HepG2 (cell line): Measurements from ENCODE around the gene BLOC1S4. TPM values are rescaled to one million over a fixed set of nuclear protein-coding genes. Genes with fewer than 3 reads are reported as not detected.

Experiments used
- KDM2A ChIP-seq: sonication (generic); formaldehyde crosslinking; IDR thresholded peaks from 2 replicates; pipeline ENCODE4 v1.4.0; 2020; ENCODE audit warnings: low read depth, missing genetic modification reagents, borderline replicate concordance
- POLR2A ChIP-seq, 2 experiments: IDR thresholded peaks; 2 replicates each; pipeline ENCODE4 v1.6.1; 2011; ENCODE audit warnings: low read depth in 2 of 2, low read length in 2 of 2, mild to moderate bottlenecking in 1 of 2, moderate library complexity in 1 of 2; ENCODE audit not compliant: insufficient read depth in 1 of 2
- PRPF4 ChIP-seq: fragments of 200-400 bp; formaldehyde crosslinking; IDR thresholded peaks from 2 replicates; pipeline ENCODE4 v1.6.1; 2016; ENCODE audit warnings: low read length, low read depth; ENCODE audit not compliant: poor library complexity, severe bottlenecking
- SALL1 ChIP-seq: sonication (generic); formaldehyde crosslinking; IDR thresholded peaks from 2 replicates; pipeline ENCODE4 v1.8.0; 2022; ENCODE audit warnings: mild to moderate bottlenecking, missing genetic modification reagents
- SAP130 ChIP-seq: IDR thresholded peaks from 2 replicates; pipeline ENCODE4 v1.6.1; 2016; ENCODE audit warnings: low read depth
- SIN3A ChIP-seq: IDR thresholded peaks from 2 replicates; pipeline ENCODE4 v1.6.1; 2011; ENCODE audit warnings: low read depth, mild to moderate bottlenecking, control low read depth, low read length, borderline replicate concordance
- TCF7 ChIP-seq: sonication (generic); IDR thresholded peaks from 2 replicates; pipeline ENCODE4 v1.6.1; 2016; ENCODE audit warnings: antibody characterized with exemption, low read depth
- ZNF441 ChIP-seq: sonication (generic); formaldehyde crosslinking; IDR thresholded peaks from 2 replicates; pipeline ENCODE4 v1.7.0; 2021; ENCODE audit warnings: missing genetic modification reagents, borderline replicate concordance
- ZNF557 ChIP-seq: sonication (generic); formaldehyde crosslinking; IDR thresholded peaks from 2 replicates; pipeline ENCODE4 v1.4.0; 2020; ENCODE audit warnings: missing genetic modification reagents
- polyA plus RNA-seq, 8 experiments: library from polyadenylated mRNA; depleted of rRNA in 3 of 8; stranded (reverse) in 7 of 8; unstranded in 1 of 8; fragments of >200 nt; fragmentation: Illumina TruSeq in 4 of 8; extraction: Trizol in 4 of 8; gene quantifications; 2 replicates each; pipeline versions ENCODE4 v1.2.1 to v1.2.3, GENCODE V29; 2011 to 2016; ENCODE audit warnings: low read depth in 4 of 8, missing spikeins in 1 of 8, mixed read lengths in 1 of 8; ENCODE audit not compliant: insufficient read depth in 1 of 8
- total RNA-seq, 5 experiments: library from RNA; depleted of rRNA; stranded (reverse); fragments of >200 nt; fragmentation: Illumina TruSeq; extraction: Trizol; gene quantifications; 2 replicates each; pipeline ENCODE4 v1.2.3, GENCODE V29; 2016; ENCODE audit warnings: low read depth in 1 of 5
- TF ChIP-seq, protein P1 (sequence below): sonication (generic); formaldehyde crosslinking; IDR thresholded peaks from 2 replicates; pipeline ENCODE4 v1.5.1; 2020; ENCODE audit warnings: mild to moderate bottlenecking, missing genetic modification reagents, moderate library complexity
- TF ChIP-seq, protein P2 (sequence below): sonication (generic); formaldehyde crosslinking; IDR thresholded peaks from 2 replicates; pipeline ENCODE4 v1.5.0; 2020; ENCODE audit warnings: mild to moderate bottlenecking, missing genetic modification reagents

Gene BLOC1S4
- total and polyA plus RNA-seq, 2 of the 13 experiments (the other 11 are each of a cell fraction or from before 2014, with no cell fraction given): 15.5 to 20.9 TPM

DNA sequence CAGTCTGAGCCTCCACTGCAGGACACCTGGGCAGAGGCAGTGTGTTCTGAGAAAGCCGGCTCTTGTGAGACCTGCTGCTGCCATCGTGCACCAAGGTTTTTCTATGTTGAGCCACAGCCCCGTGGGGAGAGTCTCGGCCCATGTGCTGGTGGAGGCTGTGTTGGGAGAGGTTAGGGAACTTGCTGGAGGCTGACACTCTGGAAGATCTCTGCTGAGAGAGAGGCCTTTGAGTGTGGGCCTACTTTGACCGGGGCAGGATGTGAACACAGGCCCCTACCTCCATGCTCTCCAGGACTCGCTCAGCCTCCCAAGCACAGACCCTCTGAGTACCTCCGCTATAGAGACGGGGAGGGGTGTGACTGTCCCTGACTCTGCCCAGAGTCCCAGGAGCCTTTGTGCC lies 23.6 kb upstream of the BLOC1S4 start (continued):
- 0 out of 2 replicates have a peak, but pooled peaks have one; percentile 22 for TF ChIP-seq SIN3A
- TF ChIP-seq POLR2A (IDR thresholded peaks at IDR 0.05; ENCODE audit: insufficient read depth in 1 of 2, low read depth in 2 of 2, low read length in 2 of 2): peak in 1 of 2 experiments; percentile 30; a peak in 1 of 4 replicates
- peak; percentile 18; the same call in 1 of the 2 replicates for TF ChIP-seq SAP130 (CRISPR knock-in tag)
- TF ChIP-seq KDM2A (CRISPR knock-in tag): peak; percentile 28; the same call in 1 of the 2 replicates
- TF ChIP-seq, protein P1, sequence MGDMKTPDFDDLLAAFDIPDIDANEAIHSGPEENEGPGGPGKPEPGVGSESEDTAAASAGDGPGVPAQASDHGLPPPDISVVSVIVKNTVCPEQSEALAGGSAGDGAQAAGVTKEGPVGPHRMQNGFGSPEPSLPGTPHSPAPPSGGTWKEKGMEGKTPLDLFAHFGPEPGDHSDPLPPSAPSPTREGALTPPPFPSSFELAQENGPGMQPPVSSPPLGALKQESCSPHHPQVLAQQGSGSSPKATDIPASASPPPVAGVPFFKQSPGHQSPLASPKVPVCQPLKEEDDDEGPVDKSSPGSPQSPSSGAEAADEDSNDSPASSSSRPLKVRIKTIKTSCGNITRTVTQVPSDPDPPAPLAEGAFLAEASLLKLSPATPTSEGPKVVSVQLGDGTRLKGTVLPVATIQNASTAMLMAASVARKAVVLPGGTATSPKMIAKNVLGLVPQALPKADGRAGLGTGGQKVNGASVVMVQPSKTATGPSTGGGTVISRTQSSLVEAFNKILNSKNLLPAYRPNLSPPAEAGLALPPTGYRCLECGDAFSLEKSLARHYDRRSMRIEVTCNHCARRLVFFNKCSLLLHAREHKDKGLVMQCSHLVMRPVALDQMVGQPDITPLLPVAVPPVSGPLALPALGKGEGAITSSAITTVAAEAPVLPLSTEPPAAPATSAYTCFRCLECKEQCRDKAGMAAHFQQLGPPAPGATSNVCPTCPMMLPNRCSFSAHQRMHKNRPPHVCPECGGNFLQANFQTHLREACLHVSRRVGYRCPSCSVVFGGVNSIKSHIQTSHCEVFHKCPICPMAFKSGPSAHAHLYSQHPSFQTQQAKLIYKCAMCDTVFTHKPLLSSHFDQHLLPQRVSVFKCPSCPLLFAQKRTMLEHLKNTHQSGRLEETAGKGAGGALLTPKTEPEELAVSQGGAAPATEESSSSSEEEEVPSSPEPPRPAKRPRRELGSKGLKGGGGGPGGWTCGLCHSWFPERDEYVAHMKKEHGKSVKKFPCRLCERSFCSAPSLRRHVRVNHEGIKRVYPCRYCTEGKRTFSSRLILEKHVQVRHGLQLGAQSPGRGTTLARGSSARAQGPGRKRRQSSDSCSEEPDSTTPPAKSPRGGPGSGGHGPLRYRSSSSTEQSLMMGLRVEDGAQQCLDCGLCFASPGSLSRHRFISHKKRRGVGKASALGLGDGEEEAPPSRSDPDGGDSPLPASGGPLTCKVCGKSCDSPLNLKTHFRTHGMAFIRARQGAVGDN (CRISPR knock-in tag): peak; percentile 74
- TF ChIP-seq, protein P2, sequence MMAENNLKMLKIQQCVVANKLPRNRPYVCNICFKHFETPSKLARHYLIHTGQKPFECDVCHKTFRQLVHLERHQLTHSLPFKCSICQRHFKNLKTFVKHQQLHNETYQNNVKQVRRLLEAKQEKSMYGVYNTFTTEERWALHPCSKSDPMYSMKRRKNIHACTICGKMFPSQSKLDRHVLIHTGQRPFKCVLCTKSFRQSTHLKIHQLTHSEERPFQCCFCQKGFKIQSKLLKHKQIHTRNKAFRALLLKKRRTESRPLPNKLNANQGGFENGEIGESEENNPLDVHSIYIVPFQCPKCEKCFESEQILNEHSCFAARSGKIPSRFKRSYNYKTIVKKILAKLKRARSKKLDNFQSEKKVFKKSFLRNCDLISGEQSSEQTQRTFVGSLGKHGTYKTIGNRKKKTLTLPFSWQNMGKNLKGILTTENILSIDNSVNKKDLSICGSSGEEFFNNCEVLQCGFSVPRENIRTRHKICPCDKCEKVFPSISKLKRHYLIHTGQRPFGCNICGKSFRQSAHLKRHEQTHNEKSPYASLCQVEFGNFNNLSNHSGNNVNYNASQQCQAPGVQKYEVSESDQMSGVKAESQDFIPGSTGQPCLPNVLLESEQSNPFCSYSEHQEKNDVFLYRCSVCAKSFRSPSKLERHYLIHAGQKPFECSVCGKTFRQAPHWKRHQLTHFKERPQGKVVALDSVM: peak; percentile 71; the same call in 1 of the 2 replicates
- no peak for TF ChIP-seq PRPF4
- TF ChIP-seq ZNF441: 0 out of 2 replicates have a peak, but pooled peaks have one; percentile 8
- no peak for TF ChIP-seq TCF7
- no peak for TF ChIP-seq ZNF557 (CRISPR knock-in tag)
- TF ChIP-seq SALL1 (CRISPR knock-in tag): 0 out of 2 replicates have a peak, but pooled peaks have one; percentile 6
